CD4-positive, alpha-beta T cell treated with Interleukin-15 for 4 hours (primary cell): ENCODE data around the gene SLC22A23.

ENCODE experiments used
- DNase-seq: peaks from one replicate; pipeline ENCODE4 v3.0.0-alpha.2; 2020; ENCODE audit warnings: low spot score

The SLC22A23 gene

DNA sequence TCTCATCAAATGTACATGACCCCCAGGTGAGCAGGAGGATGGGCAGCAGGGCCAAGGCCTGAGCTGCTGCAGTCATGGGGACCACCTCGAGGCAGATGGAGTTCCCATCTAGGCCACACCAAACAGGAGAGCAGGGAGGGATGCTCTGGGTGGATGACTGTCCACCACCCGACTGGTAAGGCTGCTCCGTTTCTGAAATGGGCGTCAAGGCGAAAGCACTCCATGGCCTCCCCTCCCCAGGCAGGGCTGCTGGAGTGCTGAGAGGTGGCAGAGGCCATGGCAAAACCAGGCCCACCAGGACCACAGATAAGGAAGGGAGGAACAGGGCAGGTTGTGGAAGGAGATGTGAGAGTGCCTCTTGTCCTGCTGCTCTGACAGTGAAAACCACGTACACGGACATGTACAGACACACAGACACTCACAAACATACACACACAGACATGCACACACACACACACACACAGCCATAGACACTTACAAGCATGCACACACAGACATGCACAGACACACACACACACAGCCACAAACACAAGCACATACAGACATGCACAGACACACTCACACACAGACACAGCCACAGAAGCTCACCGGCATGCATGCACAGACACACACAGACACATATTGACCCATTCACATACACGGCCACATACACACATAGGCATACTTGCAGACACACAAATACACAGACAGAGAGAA lies 104.9 kb downstream of the SLC22A23 start:
- no peak for DNase-seq

DNA sequence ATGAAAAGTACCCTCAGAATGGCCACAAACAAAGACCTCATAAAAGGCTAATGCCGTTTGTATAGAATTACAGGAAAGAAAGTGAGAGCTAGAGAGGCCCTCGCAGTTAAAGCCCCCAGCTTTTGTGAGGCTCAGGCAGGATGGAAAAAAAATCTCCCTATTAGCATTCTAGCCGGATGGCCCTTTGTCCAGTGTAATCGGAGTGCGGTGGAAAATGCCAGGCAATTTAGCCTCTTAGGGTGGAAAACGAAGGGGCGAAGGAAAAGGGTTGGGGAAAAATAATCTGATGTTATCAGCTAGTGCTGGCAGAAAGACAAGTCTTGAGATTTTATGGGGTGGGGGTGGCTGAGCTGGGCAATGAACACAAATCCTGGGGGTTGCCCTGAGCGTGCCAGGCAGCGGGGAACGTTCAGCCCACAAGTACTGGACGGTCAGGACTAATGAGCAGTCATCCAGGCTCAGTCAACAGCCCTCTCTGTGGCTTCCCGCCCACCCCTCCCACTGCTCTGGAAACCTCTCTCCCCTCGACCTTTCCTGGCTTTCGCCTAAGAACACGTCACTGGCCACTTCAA lies 105.7 kb downstream of the SLC22A23 start:
- DNase-seq = no peak

DNA sequence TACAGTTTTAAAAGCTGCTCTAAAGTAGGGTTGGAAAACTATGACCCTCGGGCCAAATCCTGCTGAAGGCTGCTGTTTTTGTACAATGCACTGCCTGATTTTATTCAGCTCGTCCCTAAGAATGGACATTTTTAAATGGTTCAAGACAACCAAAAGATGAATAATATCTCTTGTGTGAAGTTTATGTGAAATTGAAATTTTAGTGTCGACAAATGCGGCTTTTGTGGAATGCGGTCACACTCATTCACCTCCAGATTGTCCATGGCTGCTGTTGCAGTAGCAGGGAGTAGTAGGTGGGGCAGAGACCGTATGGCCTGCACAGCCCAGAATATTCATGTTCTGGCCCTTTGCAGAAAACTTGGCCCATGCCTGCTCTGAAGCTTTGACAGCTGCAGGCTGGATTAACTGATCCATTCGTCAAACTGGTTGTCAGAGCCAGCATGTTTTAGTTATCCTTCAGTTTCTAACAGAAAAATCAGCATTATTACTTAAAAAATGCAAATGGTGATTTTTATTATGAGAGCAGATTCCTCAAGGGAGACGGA lies 106.5 kb downstream of the SLC22A23 start:
- DNase-seq = no peak

DNA sequence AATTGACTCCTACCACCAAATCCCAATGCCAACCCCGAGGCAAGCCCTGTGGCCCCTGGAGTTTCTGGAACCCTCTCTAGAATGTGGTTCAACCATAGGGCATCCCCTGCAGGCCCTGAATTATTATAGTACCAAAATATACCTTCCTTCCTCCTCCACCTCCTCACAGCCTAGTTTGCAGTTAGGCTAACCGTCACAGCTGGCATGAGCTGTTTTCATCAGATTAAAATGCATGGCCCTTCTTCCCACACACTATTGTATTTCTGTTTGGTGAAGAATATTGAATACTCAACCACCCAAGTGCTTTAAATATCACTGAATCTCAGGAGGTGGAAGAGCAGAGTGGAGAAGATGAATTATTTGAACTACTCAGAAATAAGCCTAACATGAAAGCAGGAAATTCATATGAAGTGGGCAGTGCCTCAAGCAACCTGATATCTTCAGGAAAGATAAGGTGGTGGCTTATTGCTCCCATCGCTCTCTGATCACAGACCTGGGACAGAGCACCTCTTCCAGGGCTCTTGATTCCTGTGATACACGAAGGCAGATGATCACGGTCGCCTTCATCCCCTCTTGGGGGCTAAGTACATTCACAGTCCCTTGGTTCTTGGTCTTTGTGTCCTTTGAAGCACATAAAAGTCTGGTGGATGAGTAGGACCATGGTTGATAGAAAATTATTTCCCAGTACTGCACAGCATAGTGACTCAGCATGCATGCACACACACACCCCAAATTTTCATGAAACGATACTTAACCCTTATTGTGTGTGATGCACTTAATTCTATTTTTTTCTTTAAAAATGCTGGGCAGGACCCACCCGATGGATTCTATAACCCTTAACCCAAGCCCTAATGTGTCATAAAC lies 107.2 kb downstream of the SLC22A23 start:
- DNase-seq = no peak

DNA sequence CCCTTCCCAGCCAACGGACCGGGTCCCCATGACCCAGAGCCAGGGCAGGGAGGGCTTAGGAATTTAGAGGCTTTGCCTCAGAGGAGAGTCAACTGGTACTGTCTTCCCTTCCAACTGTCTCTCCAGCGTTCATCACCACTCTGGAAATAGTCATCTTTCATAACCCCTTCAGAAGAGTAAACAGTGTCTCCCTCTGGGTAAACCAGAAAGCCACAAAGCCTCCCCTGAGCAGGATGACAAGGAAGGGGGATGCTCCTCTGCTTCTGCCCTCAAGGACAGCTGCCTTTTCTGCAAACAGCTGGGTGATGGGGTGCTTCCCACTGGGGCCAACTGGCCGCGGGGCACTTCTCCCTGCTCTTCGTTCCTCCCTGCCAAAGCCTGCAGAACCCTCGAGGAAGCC lies 108.0 kb downstream of the SLC22A23 start:
- no peak for DNase-seq

DNA sequence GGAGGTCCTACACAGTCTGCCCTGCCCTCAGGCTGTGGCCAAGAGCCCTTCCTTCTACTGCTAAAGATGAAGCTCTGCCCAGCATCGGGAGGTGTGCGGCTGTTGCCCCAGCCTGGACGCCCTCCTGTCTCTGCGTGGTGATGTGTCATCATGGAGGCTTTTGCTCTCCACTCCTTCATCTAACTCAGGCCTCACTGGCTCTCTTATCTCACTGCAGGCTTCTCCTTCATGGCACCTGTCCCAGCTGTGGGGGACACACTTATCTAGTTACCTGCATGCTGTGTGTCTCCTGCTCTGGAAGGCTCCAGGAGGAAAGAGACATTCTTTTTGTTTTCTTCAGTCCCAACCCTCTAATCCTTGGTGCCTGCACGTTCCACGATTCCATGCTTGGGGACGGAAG lies 109.0 kb downstream of the SLC22A23 start:
- DNase-seq = no peak

DNA sequence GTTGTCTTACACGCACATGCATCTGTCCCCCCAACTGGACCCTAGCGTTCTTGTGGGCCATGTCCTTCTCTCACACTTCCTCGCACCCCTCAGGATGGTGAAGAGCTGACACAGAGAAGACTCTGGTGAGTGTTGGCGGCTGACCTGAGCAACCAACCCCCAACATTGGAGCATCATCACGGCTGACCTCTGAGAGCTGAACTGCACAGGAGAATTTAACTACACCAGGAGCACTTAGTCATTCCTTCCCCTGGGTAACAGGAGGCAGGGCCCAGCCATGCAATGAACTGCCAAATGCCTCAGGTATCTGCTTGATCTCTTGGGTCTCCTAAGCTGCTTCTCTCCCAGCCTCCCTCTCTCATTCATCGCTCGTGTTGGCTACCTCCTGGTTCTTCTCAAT lies 109.6 kb downstream of the SLC22A23 start:
- DNase-seq = no peak

DNA sequence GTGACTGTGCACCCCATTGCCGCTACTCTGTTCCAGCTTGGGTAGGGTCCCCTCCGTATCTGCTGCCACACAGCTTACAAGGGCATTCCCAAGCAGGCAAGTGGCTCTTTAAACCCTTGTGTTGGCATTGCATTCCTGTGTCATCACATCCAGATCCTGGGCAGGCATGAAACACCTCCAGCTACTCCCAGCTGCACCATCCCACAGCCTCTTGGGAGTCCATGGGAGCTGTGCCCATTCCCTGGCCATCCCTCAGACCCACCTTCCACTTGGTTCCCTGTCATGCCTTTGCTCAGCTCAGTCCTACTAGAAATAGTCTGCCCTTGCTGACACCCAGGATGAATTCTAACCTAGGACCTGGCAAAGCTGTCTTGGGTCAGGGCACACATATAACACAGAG lies 110.4 kb downstream of the SLC22A23 start:
- no peak for DNase-seq

DNA sequence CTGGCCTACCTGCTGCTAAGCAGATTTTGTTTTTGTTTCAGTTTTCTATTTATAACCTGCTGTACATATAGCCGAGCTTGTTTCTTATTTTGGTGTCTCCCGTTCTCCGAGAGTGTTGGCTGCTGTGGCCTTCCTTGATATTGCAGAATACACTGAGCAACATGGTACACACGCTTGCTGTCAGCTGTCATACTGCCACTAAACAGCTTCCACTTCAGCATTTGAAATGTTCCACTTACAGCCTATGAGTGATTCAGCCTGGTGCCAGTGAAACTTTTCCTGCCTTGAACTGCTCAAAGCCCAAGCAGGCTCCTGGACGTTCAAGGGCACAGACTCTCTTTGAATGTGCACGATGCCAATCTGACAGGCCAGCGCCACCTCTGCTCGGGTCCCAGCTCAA lies 111.0 kb downstream of the SLC22A23 start:
- DNase-seq = no peak

DNA sequence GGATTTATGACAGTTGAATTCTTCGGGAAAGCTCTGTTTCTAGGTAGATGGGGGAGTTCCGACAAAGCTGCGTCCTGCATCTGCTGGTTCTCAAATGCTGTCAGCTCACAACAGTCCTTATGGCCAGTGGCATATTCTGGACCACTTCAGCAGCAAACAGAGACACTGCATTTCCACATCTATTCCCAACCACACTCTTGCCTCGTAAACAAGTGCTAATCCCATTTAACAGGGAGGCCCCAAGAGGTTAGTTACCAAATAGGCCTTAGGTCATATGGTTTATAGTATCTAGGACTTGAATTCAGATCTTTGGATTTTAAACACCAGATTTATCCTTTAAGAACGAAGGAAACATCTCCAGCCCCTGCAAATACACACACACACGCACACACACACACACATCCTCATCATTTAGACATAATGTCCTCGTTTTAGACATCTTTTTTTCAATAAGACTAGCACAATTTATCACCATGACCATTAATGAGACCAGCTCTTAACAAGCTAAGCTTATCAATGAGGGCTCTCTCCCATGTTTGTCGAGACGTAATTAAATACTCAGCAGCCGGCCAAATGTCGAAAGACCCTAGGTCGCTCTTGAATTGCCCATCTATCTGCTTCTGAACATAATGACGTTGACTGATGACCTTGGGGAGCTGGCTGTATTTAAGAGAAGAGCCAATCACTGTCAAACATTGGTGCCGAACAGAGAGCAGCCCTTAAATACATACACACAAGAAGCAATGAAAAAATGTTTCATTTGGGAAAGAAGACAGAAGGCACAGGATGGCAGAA lies 113.6 kb downstream of the SLC22A23 start:
- DNase-seq = no peak

DNA sequence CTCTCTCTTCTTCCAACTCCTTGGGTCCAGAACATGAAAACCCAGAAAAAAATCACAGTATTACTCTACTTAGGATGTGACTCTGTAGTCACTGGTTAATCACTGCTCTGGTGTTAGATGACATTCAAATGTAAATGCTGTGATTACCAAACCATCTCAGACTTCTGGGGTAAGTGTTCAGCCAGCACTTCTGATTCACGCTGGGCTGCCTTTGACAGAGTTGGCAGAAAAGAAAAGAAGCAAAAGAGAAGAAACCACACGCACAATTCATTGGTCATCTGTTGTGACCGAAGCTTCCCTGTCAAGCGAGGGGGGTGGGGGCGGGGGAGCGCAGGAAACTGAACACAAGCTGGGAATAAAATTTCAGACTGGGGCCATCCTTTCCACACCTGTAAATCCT lies 115.4 kb downstream of the SLC22A23 start:
- no peak for DNase-seq

DNA sequence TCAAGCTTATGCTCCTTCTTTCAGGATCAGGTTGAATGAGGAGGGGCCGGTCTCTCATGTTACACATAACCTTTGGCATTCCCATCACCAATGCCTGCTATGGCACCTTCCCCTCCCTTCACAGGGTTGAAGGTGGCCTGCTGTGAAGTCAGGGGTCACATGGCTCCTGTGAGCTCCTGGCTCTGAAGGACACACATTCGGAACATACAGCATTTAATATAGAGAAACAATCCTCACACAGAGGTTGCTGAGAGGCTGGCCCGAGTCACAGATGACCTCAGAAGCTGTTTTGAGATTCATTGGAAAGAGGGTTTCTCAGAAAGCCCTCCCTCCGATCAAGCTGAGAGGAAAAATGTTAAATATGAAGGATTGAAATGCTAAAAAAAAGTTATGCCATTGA lies 116.0 kb downstream of the SLC22A23 start:
- no peak for DNase-seq

DNA sequence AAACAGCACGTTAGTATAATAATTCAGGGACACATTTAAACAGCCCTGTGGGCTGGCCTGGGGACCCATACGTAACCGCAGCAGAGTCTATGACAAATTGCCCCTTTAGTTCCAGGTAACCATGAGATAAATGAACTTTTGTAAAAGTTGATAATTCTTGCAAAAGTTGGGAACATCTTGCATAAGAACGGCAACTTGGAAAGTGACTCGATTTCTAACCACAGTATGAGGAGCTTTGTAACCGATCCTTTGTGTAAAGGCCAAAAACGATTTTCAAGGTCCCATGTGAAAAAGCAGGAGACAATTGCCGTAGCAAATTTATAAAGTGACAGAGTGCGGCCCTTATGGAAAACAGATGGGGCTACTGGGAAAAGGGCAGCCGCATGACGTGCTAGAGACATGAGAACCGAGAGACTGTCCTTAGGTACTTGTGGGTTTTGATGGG lies 116.5 kb downstream of the SLC22A23 start:
- DNase-seq = no peak

DNA sequence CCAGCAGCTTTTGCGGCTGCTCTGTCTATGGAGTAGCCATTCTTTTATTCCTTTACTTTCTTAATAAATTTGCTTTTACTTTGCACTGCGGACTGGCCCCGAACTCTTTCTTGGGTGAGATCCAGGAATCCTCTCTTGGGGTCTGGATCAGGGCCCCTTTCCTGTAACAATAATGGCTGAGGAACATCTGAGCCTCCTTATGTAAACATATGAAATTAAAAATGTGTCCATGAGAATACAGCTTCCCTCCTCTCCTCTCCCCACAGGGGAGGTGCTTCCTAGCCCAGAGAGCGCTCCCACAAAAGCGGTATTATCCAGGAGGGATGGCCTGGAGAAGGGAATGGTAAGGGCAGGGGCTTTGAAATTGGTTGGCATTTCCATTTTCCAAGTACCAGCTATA lies 117.0 kb downstream of the SLC22A23 start:
- DNase-seq = no peak

DNA sequence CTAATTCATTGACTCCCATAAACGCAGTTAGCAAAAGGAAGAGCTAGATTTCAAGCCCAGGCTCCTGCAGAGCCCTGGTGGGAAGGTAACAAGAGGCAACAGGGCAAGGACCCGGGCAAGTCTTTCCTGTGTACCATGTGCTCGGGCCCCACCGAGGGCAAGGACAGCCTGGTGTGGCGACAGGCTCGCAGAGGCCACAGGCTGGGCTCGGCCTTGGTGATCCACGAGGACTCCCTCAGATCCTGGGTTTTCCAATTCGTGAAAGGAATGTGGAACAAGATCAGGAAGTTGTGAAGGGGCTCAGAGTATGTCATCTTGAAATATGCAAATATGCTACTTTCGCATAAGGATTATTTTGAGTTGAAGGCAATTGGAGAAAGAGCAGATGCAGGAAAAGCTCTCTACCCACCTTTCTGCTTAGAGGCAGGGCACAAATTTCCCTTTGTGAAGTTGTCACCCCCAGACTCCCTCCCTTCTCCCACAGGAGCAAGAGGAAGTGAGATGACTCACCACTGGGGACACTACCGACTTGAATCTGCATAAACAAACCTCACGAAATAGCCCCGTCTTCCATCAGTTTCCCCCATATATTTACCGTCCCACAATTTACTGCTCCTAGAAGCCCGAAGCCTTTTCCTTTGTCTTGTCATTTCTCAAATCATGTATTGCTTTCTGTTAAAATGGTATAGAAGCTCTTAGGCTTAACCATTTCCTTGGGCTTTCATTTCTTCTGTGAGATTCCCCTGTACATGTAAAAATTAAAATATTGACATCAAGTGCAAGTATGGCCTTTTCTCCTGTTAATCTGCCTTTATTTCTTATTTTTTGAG lies 119.1 kb downstream of the SLC22A23 start:
- DNase-seq = no peak

DNA sequence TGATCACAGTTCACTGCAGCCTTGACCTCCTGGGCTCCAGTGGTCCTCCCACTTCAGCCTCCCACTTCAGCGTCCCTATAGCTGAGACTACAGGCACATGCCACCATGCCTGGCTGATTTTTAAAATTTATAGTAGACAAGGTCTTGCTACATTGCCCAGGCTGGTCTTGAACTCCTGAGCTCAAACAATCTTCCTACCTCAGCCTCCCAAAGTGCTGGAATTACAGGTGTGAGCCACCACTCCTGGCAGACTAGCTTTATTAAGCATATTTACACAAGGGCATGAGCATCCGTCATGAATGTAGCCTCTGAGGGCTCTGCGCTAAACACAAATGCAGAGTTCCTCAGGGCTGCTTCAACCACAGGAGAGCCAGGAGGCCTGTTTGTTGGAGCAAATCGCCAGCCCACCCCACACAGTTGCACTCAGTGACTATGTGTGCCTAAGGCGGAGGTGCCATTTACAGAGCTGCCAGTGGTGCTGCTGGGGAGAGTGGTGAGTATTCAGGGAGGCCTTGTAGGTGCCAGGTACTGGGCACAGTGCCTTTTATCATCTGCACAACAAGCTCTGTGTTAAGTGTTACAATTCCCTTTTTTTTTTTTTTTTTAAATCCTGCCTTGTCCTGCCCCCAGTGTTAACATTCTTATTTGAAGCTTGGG lies 119.9 kb downstream of the SLC22A23 start:
- no peak for DNase-seq

DNA sequence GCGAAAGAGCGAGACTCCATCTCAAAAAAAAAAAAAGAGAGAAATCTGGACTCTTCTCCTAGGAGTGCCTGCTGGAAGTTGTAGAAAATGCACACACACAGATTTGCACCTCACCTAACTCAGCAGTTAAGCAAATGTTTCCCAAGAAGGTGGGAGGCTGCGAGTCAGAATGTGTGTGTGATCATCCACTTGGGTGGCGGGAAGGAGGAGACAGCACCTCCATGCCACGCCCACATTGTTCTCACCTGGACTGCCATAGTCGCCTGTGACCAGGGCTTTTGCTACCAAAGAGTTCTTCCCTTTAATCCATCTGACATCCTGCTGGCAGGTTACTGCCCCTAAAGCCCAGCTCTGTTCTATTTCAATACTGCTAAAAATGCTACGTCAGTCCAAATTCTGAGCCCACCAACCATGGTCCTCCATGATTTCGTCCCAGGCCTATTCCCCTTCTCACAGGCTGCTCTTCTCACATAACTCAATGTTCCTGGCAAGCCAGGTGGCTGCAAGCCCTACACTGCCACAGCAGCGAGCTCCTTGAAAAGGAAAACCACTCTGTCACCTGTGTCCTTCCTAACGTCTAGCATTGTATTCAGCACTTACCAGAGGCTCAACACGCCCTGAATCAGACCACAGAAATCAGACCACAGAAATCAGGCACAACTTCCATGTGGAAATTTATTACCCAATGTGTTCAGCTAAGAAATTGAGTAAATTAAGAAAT lies 120.6 kb downstream of the SLC22A23 start:
- no peak for DNase-seq

DNA sequence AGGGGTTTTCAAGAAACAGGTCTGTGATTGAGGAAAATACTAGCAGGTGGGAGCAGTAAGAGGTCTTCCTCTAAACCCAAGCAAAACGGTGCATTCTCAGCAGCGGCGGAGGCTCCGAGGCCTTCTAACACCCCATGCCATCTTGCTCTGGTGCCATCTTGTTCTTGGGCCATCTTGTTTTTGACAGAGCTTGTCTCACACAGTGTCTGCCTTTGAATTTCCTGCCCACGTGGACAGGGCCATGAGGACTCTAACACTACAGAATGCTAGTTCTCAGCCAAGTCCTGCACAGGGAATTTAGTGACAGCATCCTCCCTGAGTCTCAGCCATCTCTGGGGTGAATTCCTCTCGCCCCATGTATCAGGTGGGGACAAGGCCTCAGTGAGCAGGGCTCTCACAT lies 121.7 kb downstream of the SLC22A23 start:
- DNase-seq = no peak

DNA sequence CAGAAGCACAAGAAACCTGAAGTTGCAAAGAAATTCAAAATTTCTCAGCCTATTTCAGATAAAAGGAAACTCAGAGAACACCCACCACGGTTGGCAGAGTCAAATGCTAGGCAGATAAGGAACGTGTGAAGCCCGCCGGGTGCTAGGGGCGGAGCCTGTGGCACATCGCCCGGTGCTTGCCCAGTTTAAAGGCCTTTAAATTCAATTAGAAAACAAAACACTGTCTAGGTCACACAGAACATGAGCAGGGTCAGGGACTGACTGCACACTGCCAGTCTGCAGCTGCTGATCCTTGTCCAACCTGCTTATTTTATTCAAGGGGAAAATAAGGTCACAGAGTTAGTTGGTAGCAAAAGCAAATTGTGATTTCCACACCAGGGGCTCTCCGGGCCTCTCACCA lies 122.3 kb downstream of the SLC22A23 start:
- no peak for DNase-seq

DNA sequence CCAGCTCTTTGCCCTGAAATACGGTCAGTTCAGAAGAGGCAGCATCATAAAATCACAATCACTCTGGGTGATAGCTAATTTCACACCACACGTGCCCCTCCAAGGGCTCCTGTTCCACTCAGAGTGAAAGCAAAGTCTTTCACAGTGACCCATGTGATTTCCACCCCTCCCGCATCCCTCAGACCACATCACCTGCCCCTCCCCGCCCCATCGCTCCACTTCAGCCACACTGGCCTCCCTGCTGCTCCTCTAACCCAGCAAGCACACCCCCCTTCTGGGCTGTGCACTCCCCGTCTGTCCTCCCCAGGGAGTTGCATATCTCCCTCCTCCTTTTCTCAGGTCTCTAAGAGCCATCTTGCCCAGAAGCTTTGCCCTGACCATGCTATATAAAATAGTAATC lies 123.6 kb downstream of the SLC22A23 start:
- no peak for DNase-seq
